ENCODE measurements around the gene TWF2.

TWF2 gene

DNA sequence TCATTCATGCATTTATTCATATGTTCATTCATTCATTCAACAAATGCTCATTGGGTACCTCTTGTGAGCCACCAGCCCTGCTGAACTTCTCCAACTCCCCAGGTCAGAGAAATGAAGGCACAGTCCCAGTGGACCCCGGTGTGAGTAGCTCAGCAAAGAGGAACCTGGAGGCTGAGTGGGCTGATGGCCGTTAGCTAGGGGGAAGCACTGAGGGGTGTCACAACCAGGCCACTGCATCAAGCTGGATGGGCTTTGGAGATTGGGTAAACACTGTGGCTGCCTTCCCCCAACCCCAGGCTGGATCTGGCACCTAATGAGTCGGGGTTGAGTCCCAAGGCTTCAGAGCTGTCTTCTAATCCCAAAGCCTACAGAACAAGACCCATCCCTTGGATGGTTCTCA lies 53.1 kb downstream of the TWF2 start:
- in situ Hi-C loops (cut with HindIII; ENCODE audit: low sequenced_read_pairs) = loop anchor here (10.0 kb wide), 1 partner anchor 89 kb away; the partner anchor contains the start of gene WDR82

DNA sequence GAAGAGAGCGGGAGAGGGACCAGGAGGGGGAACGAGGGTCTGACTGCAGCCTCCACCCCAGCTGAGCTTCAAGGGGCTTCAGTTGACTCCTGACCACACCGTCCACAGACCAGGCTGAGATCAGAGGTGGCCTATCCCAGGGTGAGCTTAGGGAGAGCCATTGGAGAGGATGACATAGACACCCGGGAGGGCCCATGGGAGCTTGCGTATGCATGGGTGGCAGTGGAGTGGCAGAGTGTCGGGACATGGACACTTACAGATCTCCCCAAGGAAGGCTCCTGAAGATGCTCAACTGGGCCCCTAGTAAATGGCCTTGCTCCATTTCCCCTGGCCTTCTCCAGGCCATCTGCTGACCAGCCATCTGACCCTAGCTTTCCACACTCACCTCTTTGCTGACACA lies 53.6 kb downstream of the TWF2 start:
- in situ Hi-C loops (cut with HindIII; ENCODE audit: low sequenced_read_pairs) = loop anchor here (10.0 kb wide), 1 partner anchor 89 kb away; the partner anchor contains the start of gene WDR82

DNA sequence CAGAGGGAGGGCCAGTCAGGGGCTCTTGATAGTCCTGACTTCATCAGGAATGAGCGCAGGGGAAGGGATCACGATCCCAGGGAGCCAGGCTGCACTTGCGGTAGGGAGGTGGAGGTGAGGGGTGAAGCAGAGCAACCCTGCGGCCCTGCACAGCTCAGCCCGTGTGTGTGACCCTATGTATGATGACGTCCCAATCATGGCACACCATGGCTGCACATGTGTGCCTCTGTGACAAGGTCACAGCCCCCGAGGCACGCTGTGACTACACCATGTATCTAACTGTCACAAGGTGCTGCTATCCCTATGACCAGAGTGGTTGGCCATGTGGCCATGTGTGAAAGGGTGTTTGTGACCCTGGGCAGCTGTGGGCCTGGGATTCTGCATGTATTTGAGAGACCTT lies 54.3 kb downstream of the TWF2 start:
- in situ Hi-C loops (cut with HindIII; ENCODE audit: low sequenced_read_pairs) = loop anchor here (5.0 to 10.0 kb wide), 2 partner anchors 90 to 92 kb away; partner anchors contain the start of gene WDR82

DNA sequence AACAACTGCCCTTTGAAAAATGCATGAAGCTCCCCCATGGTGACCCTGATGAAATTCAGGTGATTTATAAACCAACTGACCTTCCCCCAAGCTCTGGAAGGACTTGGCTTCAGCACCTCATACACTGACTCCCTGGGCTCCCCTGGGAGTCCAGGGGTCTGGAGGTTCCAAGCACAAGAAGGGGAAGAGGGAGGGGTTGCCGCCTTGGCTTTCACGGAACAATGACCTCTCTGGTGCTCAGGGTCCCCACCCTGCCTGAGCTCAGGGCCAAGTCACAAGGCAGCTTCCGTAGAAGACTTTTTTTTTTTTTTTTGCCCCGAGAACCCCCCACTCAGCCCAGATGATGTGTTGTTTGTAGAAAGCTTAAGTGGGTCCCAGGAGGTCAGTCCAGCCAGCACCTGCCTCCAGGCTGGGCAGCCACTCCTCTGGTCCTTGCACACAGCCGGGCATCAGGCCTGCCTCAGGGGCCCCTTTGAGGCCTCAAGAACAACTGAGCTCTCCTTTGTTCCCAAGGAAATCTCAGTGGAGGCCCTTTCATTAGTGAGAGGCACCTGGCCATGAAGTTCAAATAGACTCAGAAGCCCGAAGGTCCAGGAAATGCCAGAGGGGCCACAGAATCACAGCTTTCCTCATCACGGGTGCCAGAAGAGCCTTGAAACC lies 55.0 kb downstream of the TWF2 start:
- in situ Hi-C loops (cut with HindIII; ENCODE audit: low sequenced_read_pairs) = loop anchor here (5.0 to 10.0 kb wide), 2 partner anchors 91 to 92 kb away; partner anchors contain the start of gene WDR82

DNA sequence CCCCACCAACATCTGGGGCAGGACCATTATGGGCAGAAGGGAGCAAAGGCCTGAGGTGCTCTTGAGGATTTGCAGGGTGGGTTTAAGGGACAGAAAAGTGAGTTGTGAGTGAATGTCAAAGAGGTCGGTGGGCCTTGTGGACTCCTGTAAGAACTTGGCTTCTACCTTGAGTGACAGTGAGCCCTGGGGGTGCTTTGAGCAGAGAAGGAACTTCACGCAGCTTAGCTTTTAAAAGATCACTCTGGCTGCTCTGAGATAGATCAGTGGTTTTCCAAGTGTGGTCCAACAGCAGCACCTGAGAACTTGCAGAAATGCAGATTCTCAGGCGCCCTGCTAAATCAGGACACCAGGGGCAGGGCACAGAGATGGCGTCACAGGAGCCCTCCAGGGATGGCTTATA lies 56.3 kb downstream of the TWF2 start:
- in situ Hi-C loops (cut with HindIII; ENCODE audit: low sequenced_read_pairs) = loop anchor here (5.0 to 10.0 kb wide), 2 partner anchors 90 to 92 kb away; partner anchors contain the start of gene WDR82

DNA sequence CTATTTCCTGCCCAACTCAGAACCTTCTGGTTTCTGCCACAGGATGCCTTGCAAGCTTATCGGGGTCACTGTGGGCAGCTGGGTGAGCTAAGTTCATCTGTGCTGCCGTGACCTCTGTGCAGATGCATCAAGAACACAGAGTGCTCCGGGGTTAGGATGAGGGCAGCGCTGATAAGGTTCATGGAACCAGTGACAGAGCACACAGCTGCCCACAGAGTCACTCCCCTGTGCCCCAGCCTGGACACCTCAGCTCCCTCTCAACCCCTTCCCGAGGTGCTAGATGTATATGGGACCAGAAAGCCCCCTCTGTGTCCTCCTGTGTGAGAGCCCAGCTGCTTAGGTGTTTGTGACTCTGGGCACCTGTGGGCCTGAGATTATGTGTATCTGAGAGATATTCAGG lies 56.8 kb downstream of the TWF2 start:
- in situ Hi-C loops (cut with HindIII; ENCODE audit: low sequenced_read_pairs) = loop anchor here (5.0 to 10.0 kb wide), 2 partner anchors 90 to 93 kb away; partner anchors contain the start of gene WDR82

DNA sequence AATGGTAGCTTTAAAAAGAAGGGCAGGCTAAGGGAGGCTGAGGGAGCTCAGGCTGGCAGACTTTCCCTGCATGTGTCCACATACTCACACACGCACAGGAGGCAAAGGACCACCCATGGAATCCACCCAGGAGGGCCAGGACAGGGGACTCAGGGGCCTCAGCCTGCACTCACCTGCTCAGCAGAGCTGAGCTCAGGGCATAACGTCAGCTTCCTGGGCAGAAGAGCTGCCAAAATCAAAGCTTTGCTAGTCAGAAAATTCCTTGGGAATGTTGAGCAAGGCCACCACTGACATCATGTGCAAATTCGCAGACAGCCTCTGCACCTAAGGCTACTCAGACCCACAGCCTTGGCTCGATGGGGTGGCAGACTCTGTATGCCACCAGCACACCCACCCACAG lies 57.4 kb downstream of the TWF2 start:
- in situ Hi-C loops (cut with HindIII; ENCODE audit: low sequenced_read_pairs) = loop anchor here (5.0 to 10.0 kb wide), 2 partner anchors 89 to 93 kb away; partner anchors contain the start of gene WDR82

Data from DLD1 (cell line).